Thymus (tissue), 11 donors: ENCODE data around the gene LUC7L. TPM values are rescaled to one million over a fixed set of nuclear protein-coding genes. Genes with fewer than 3 reads are reported as not detected.

Experiments used
- DNase-seq, 9 donors: peaks; one replicate each; pipeline ENCODE4 v3.0.0-alpha.2; 2013; ENCODE audit warnings: low spot score in 9 of 9, low read depth in 6 of 9, missing footprints in 1 of 9
- H3K27ac ChIP-seq, 2 donors: one replicate each; pipeline ENCODE4 v1.5.1; 2013; ENCODE audit warnings: control low read depth in 1 of 2, low read depth in 1 of 2, low read length in 1 of 2, mild to moderate bottlenecking in 1 of 2, moderate library complexity in 1 of 2
- H3K27me3 ChIP-seq, 2 donors: one replicate each; pipeline ENCODE4 v1.5.1; 2013; ENCODE audit warnings: low read length in 1 of 2; ENCODE audit not compliant: control insufficient read depth in 2 of 2, insufficient read depth in 1 of 2
- H3K36me3 ChIP-seq, 2 donors: one replicate each; pipeline ENCODE4 v1.5.1; 2013; ENCODE audit warnings: low read length in 1 of 2, mild to moderate bottlenecking in 1 of 2, moderate library complexity in 1 of 2; ENCODE audit not compliant: control insufficient read depth in 2 of 2, insufficient read depth in 2 of 2
- H3K4me1 ChIP-seq, 2 donors: one replicate each; pipeline ENCODE4 v1.5.1; 2013; ENCODE audit warnings: low read length in 2 of 2; ENCODE audit not compliant: control insufficient read depth in 2 of 2, insufficient read depth in 2 of 2
- H3K4me3 ChIP-seq, 2 donors: one replicate each; pipeline ENCODE4 v1.5.1; 2013; ENCODE audit warnings: low read length in 2 of 2, control low read depth in 1 of 2, mild to moderate bottlenecking in 1 of 2
- H3K9me3 ChIP-seq, 2 donors: one replicate each; pipeline ENCODE4 v1.5.1; 2013; ENCODE audit warnings: low read length in 1 of 2, mild to moderate bottlenecking in 1 of 2; ENCODE audit not compliant: control insufficient read depth in 2 of 2, insufficient read depth in 1 of 2
- WGBS: extraction: QIAGEN DNeasy Blood & Tissue Kit; methylation state at CpG from one replicate; pipeline ENCODE4 v1.1.7; 2013; 5-methylcytosine and 5-hydroxymethylcytosine counted together
- polyA plus RNA-seq: library from polyadenylated mRNA; stranded (reverse); fragments of 200-250 nt; gene quantifications from one replicate; pipeline ENCODE4 v1.2.3, GENCODE V29; 2013
- total RNA-seq: library from RNA; stranded (reverse); fragments of 120-200 nt; gene quantifications from one replicate; pipeline ENCODE4 v1.2.4, GENCODE V29; 2013
- donor health status: healthy.

Gene LUC7L
- total and polyA plus RNA-seq, 2 donors: 64.7 to 458 TPM

GRCh38 chr16:189604-190186 lies 39.6 kb downstream of the LUC7L start:
- DNase-seq: no peak
- Histone ChIP-seq H3K27ac (no peak overlapping the region), H3K4me1 (peaks cover 0 to 7% of the 10 kb centered on the region in 2 donors), H3K27me3 (no peaks in the 10 kb centered on the region), H3K36me3 (peaks cover 77 to 82% of the 10 kb centered on the region in 2 donors), H3K4me3 (no peak overlapping the region), H3K9me3 (no peaks in the 10 kb centered on the region)
- 98% methylated on average over 34 of the region's 34 CpGs for WGBS

- DNase-seq: peak in 6 of 9 donors; percentile 22 to 67 (median 42)
- H3K36me3 ChIP-seq: peaks cover 74 to 75% of the 10 kb centered on the region in 2 donors
- H3K27ac ChIP-seq: peak overlapping the region in 1 of 2 donors; percentile 32
- no peaks in the 10 kb centered on the region for H3K27me3 ChIP-seq
- no peak overlapping the region for H3K4me3 ChIP-seq
- H3K4me1 ChIP-seq: peaks cover 0 to 7% of the 10 kb centered on the region in 2 donors
- H3K9me3 ChIP-seq: no peaks in the 10 kb centered on the region
- WGBS: 58% methylated on average over 8 of the region's 8 CpGs
These were observed 40.6 kb downstream of the LUC7L start for GRCh38 chr16:188674-189073.

- 97% methylated on average over 8 of the region's 8 CpGs for WGBS
- H3K27ac ChIP-seq: no peak overlapping the region
- H3K27me3 ChIP-seq: no peaks in the 10 kb centered on the region
- no peaks in the 10 kb centered on the region for H3K9me3 ChIP-seq
- peaks cover 62% of the 10 kb centered on the region in 2 donors for H3K36me3 ChIP-seq
- H3K4me3 ChIP-seq: no peak overlapping the region
- no peak for DNase-seq
- H3K4me1 ChIP-seq: peaks cover 0 to 7% of the 10 kb centered on the region in 2 donors
These were observed 41.9 kb downstream of the LUC7L start for GRCh38 chr16:187330-187729.

- Histone ChIP-seq H3K27ac (no peak overlapping the region), H3K9me3 (peaks cover 0 to 5% of the 10 kb centered on the region in 2 donors), H3K36me3 (peaks cover 45 to 46% of the 10 kb centered on the region in 2 donors), H3K4me3 (no peak overlapping the region), H3K4me1 (peaks cover 6 to 13% of the 10 kb centered on the region in 2 donors), H3K27me3 (peaks cover 6 to 10% of the 10 kb centered on the region in 2 donors)
- WGBS: 96% methylated on average over 11 of the region's 11 CpGs
- no peak for DNase-seq
These were observed 43.6 kb downstream of the LUC7L start for GRCh38 chr16:185691-186090.

- Histone ChIP-seq H3K4me3 (no peak overlapping the region), H3K27ac (no peak overlapping the region), H3K4me1 (peaks cover 11 to 16% of the 10 kb centered on the region in 2 donors), H3K27me3 (peaks cover 11 to 14% of the 10 kb centered on the region in 2 donors), H3K9me3 (peaks cover 0 to 7% of the 10 kb centered on the region in 2 donors), H3K36me3 (peaks cover 41% of the 10 kb centered on the region in 2 donors)
- 97% methylated on average over 13 of the region's 13 CpGs for WGBS
- DNase-seq: no peak
These were observed 44.0 kb downstream of the LUC7L start for GRCh38 chr16:185213-185612.

- WGBS: 94% methylated on average over 7 of the region's 7 CpGs
- Histone ChIP-seq H3K36me3 (peaks cover 22 to 23% of the 10 kb centered on the region in 2 donors), H3K9me3 (peaks cover 0 to 7% of the 10 kb centered on the region in 2 donors), H3K27ac (no peak overlapping the region), H3K27me3 (peaks cover 30 to 36% of the 10 kb centered on the region in 2 donors), H3K4me1 (peaks cover 11 to 13% of the 10 kb centered on the region in 2 donors), H3K4me3 (no peak overlapping the region)
- no peak for DNase-seq
These were observed 46.2 kb downstream of the LUC7L start for GRCh38 chr16:183005-183404.

- no peak overlapping the region for H3K27ac ChIP-seq
- H3K27me3 ChIP-seq: peaks cover 38 to 48% of the 10 kb centered on the region in 2 donors
- peaks cover 13% of the 10 kb centered on the region in 2 donors for H3K36me3 ChIP-seq
- DNase-seq: peak in 1 of 9 donors; percentile 19
- peaks cover 11 to 13% of the 10 kb centered on the region in 2 donors for H3K4me1 ChIP-seq
- no peak overlapping the region for H3K4me3 ChIP-seq
- 14% methylated on average over 22 of the region's 22 CpGs for WGBS
- H3K9me3 ChIP-seq: peaks cover 0 to 7% of the 10 kb centered on the region in 2 donors
These were observed 47.7 kb downstream of the LUC7L start for GRCh38 chr16:181565-182021.

- Histone ChIP-seq H3K27me3 (peaks cover 38 to 51% of the 10 kb centered on the region in 2 donors), H3K4me3 (peak overlapping the region in 1 of 2 donors; percentile 34)
- peak; percentile 29 to 84 (median 59) for DNase-seq
These were observed 48.3 kb downstream of the LUC7L start for GRCh38 chr16:180681-181564.

More at GRCh38 chr16:180681-181564, 48.3 kb downstream of the LUC7L start:
- Histone ChIP-seq H3K36me3 (peaks cover 13% of the 10 kb centered on the region in 2 donors), H3K9me3 (peaks cover 0 to 7% of the 10 kb centered on the region in 2 donors), H3K4me1 (peaks cover 11 to 13% of the 10 kb centered on the region in 2 donors), H3K27ac (no peak overlapping the region)
- 3% methylated on average over 89 of the region's 89 CpGs for WGBS
